Activated CD4-positive, alpha-beta T cell treated with anti-CD3 and anti-CD28 coated beads for 36 hours (primary cell): ENCODE results near the gene NFX1. TPM values are rescaled to one million over a fixed set of nuclear protein-coding genes. Genes with fewer than 3 reads are reported as not detected.

Experiments
- ATAC-seq: fragments of 200-7000 bp; cut with Tn5 transposase; one replicate; pipeline ENCODE4 v1.10.0; 2021; ENCODE audit warnings: mild to moderate bottlenecking, moderate library complexity
- CTCF ChIA-PET: fragments of 350-600 bp; sonication (Branson Sonifier 250); formaldehyde crosslinking; loops from one replicate; lab custom pipeline; 2021; ENCODE audit warnings: antibody characterized with exemption; lab: Charles Lee
- POLR2A ChIA-PET: fragments of 350-600 bp; sonication (Branson Sonifier 250); formaldehyde crosslinking; loops from one replicate; lab custom pipeline; 2021; ENCODE audit warnings: antibody characterized with exemption, inconsistent platforms; lab: Charles Lee
- DNase-seq: peaks from one replicate; pipeline ENCODE4 v3.0.0-alpha.2; 2020
- H3K27ac Mint-ChIP-seq: one replicate; pipeline ENCODE4 v1.8.0; 2021; ENCODE audit warnings: mixed read lengths
- H3K27me3 Mint-ChIP-seq: one replicate; pipeline ENCODE4 v1.8.0; 2021; ENCODE audit warnings: mixed read lengths
- H3K36me3 Mint-ChIP-seq: one replicate; pipeline ENCODE4 v1.8.0; 2021; ENCODE audit warnings: low read depth, mixed read lengths
- H3K4me1 Mint-ChIP-seq: one replicate; pipeline ENCODE4 v1.8.0; 2021; ENCODE audit warnings: mixed read lengths
- H3K4me3 Mint-ChIP-seq: one replicate; pipeline ENCODE4 v1.8.0; 2021; ENCODE audit warnings: mild to moderate bottlenecking, moderate library complexity, mixed read lengths
- H3K9me3 Mint-ChIP-seq: one replicate; pipeline ENCODE4 v1.8.0; 2021; ENCODE audit warnings: low read depth, mixed read lengths
- intact Hi-C, 2 experiments: fragments of 100-400 bp; cut with DNase I in 1 of 2; cut with micrococcal nuclease in 1 of 2; formaldehyde crosslinking; loops; one replicate each; pipeline versions ENCODE4 v1.14.2 to v1.15.1; 2022 to 2024; cut with DNase I, micrococcal nuclease
- total RNA-seq, 2 experiments: library from RNA; stranded (reverse); gene quantifications; one replicate each; pipeline ENCODE4 v1.2.3, GENCODE V29; 2021

NFX1 gene
- 10 to 100 TPM; 31.2 to 33.7 TPM for total RNA-seq

DNA sequence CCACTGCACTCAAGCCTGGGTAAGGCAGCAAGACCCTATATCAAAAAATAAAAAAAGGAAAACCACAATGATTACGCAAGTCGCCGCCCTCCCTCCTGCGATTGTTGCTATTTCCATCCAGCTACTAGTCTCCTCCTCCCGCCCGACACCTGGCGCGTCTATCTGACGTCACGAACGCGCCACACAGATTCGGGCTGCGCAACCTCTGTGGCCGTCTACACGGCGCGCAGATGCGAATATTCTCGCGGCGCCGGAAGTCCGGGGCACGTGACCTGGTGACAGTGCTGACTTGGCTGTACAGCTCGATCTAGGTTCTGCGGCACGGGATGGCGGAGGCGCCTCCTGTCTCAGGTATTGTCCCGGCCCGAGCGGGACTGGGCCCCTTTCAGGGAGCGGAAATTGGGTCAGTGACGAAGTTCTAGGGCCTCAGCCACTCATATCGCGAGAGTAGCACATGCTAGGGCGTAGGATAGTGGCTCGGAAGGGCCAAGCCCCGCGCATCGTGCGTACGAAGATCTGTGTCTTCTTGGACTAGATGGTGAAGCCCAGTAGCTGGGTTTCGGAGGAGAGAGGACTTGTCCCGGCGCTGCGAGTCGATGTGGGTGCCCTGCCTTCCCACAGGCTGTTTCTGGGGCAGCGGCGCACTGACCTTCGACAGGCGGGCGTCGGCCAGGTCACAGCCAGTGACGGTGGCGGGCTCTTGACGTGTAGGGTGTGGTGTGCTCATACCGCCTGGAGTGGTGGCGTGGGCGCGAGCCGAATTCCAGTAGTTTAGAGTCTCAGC is at the start of gene NFX1:
NFX1 (plus strand) TSS at position 270 of the 784 bp plus-strand sequence; CDS start at position 327, 57 bp downstream.
- H3K4me1 Mint-ChIP-seq = peaks cover 64% of the 10 kb centered on the region
- peak within 1 kb of the TSS; percentile 99 for H3K27ac Mint-ChIP-seq
- peak within 1 kb of the TSS; percentile 90 for H3K4me3 Mint-ChIP-seq
- intact Hi-C loops = loop anchor here (1.0 to 10.0 kb wide), 18 partner anchors 16 to 1784 kb away; partner anchors contain the start of genes B4GALT1 (in 2 of the 2), BAG1 (in 2 of the 2), SMU1 (in 2 of the 2) and ACO1 (in 1 of the 2)
- CTCF ChIA-PET = interaction anchor here (0.6 to 1.5 kb wide), 8 partner anchors 14 to 472 kb away, joined by 3 to 6 read pairs (median 3); no protein-coding TSS in a partner anchor
- H3K36me3 Mint-ChIP-seq = peaks cover 31% of the 10 kb centered on the region
- H3K27me3 Mint-ChIP-seq = no peaks in the 10 kb centered on the region
- DNase-seq = peak; percentile 99
- H3K9me3 Mint-ChIP-seq = no peaks in the 10 kb centered on the region
- POLR2A ChIA-PET = interaction anchor here (0.6 to 1.4 kb wide), 12 partner anchors 8 to 265 kb away, joined by 3 to 10 read pairs (median 4); partner anchors contain the start of genes DNAJA1 and SMU1
- ATAC-seq = peak; percentile 89

DNA sequence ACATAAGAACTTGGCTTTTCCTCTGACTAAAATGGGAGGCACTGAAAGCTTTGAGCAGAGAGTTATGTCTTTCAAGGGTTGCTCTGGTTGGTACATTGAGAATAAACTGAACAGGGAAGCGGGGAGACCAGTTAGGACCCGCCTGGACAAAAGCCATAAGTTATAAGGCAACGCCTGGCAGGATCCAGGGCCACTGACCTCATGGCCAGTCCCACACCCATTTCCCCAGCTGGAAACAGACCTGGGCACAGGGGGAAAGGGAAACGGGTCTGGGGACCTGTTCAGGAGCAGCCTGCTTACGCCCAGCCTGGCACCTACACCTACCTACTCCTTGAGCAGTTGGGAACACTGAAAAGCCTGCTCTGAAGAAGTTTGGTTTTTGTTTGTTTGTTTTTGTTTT is 49.0 kb upstream of the NFX1 start:
- Mint-ChIP-seq H3K4me1 (peaks cover 5% of the 10 kb centered on the region), H3K9me3 (no peaks in the 10 kb centered on the region), H3K36me3 (no peaks in the 10 kb centered on the region), H3K4me3 (no peak overlapping the region), H3K27ac (no peak overlapping the region), H3K27me3 (peaks cover 3% of the 10 kb centered on the region)
- no peak for ATAC-seq
- DNase-seq = no peak
- POLR2A ChIA-PET = no interaction called here
- CTCF ChIA-PET = interaction anchor here (1.1 to 1.7 kb wide), 3 partner anchors 15 to 862 kb away, joined by 4 to 7 read pairs (median 4); no protein-coding TSS in a partner anchor
- intact Hi-C loops = loop anchor here in 1 of 2 experiments (5.0 kb wide), 1 partner anchor 34 kb away; no protein-coding TSS in a partner anchor

DNA sequence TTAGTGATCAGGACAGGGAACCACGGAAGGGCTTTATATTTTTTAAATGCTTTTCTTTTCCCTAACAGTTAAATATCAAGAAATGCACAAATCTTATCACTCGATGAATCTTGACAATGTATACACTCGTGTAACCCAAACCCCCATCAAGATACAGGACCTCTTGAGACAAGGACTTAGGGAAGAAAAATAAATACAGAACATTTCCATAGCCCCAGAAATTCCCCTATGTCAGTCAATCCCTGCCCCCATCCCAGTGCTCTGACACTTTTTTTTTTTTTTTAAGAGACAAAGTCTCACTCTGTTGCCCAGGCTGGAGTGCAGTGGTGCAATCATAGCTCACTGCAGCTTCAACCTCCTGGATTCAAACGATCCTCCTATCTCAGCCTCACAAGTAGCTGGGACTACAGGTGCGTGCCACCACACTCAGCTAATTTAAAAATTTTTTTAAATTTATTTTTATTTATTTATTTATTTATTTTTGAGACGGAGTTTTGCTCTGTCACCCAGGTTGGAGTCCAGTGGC is 47.6 kb upstream of the NFX1 start:
- intact Hi-C loops = loop anchor here in 1 of 2 experiments (5.0 kb wide), 1 partner anchor 35 kb away; no protein-coding TSS in a partner anchor
- H3K4me1 Mint-ChIP-seq = peaks cover 5% of the 10 kb centered on the region
- DNase-seq (no peak), ATAC-seq (no peak)
- peaks cover 3% of the 10 kb centered on the region for H3K27me3 Mint-ChIP-seq
- CTCF ChIA-PET = interaction anchor here (1.0 to 1.7 kb wide), 4 partner anchors 13 to 132 kb away, joined by 3 to 7 read pairs (median 5); no protein-coding TSS in a partner anchor
- POLR2A ChIA-PET = no interaction called here
- no peak overlapping the region for H3K4me3 Mint-ChIP-seq
- H3K27ac Mint-ChIP-seq = no peak overlapping the region
- H3K36me3 Mint-ChIP-seq = peaks cover 5% of the 10 kb centered on the region
- H3K9me3 Mint-ChIP-seq = no peaks in the 10 kb centered on the region

DNA sequence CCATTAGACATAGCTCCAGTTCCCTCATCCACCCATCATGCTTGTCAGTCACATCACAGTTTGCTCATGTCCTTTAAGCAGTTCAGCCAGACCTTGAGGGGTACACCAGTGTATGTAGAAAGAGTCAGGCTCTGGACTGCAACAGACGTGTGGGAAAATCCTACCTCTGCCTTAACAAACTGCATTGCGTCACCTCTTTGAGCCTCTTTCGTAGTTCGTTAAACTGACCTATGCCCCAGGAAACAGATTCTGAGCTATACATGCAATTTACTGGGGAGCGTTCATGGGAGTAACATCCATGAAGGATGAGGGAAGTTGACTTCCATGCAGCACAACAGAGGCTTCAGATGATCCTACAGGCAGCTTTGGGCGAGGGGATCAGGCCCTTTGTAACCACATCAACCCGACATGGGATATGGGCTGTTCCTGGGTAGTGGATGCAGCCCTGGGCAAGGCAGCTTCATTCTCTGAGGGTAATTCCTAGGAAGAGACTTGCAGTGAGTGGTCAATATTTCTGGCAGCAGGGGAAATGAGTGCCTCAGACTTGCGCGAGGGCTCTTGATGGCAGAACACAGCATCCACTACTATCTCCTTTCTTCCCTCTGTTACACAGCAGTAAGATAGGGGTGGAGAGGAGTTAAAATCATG is 46.1 kb upstream of the NFX1 start:
- Mint-ChIP-seq H3K27ac (no peak overlapping the region), H3K27me3 (peaks cover 3% of the 10 kb centered on the region), H3K9me3 (no peaks in the 10 kb centered on the region), H3K4me1 (peaks cover 5% of the 10 kb centered on the region), H3K36me3 (peaks cover 11% of the 10 kb centered on the region), H3K4me3 (no peak overlapping the region)
- ATAC-seq (no peak), DNase-seq (no peak)
- ChIA-PET POLR2A (interaction anchor here (0.6 to 0.7 kb wide), 2 partner anchors 14 to 664 kb away, joined by 3 read pairs; no protein-coding TSS in a partner anchor), CTCF (interaction anchor here (0.6 to 1.7 kb wide), 4 partner anchors 11 to 180 kb away, joined by 3 to 4 read pairs (median 4); no protein-coding TSS in a partner anchor)
- intact Hi-C loops = loop anchor here in 1 of 2 experiments (5.0 kb wide), 1 partner anchor 37 kb away; no protein-coding TSS in a partner anchor

DNA sequence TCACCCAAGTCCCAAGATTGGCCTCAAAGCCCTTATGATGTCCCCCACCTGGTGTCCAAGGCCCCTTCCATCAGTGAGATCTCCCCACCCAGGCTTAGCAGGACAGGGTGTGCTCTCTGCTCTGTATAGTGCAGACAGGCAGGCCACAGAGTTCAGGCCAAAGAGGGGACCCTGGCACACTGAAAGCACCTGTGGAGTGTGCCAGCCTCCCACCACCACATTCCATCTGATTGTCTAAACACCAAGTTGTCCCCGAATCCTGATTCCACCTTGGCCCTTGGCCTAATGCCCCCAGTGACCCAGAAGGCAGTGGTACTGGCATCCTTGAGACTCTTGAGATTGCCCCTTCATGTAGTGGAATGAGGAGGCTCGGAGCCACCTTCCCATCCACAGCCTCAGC is 45.0 kb upstream of the NFX1 start:
- DNase-seq (no peak), ATAC-seq (no peak)
- Mint-ChIP-seq H3K27ac (no peak overlapping the region), H3K4me3 (no peak overlapping the region), H3K4me1 (no peaks in the 10 kb centered on the region), H3K27me3 (peaks cover 3% of the 10 kb centered on the region), H3K9me3 (no peaks in the 10 kb centered on the region), H3K36me3 (peaks cover 11% of the 10 kb centered on the region)
- POLR2A ChIA-PET = no interaction called here
- intact Hi-C loops = loop anchor here in 1 of 2 experiments (5.0 kb wide), 1 partner anchor 58 kb away; no protein-coding TSS in a partner anchor
- CTCF ChIA-PET = interaction anchor here (0.7 kb wide), 1 partner anchor 172 kb away, joined by 3 read pairs; no protein-coding TSS in a partner anchor

DNA sequence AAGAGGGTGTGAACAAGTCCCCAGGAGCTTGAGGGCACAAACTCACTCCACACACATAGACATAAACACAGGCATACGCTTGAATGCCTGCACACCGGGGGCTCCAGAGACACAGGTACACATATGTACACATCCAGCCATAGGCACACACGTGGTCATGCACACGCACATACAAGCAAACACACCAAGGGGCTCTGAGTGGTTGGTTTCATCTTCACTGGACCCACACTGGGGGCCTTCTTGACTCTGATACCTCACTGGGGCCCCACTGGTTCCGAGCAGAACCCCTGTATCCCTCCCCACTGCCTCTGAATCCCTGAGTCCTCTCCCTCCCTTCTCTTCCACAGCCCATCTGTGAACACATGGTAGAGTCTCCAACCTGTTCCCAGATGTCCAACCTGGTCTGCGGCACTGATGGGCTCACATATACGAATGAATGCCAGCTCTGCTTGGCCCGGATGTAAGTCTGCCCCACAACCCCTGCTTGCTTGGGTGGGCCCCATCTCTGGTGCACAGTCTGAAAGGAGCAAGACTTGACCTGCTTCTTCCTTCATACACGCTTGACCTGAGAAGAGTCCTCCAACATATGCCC is 44.0 kb upstream of the NFX1 start:
- CTCF ChIA-PET = no interaction called here
- peaks cover 13% of the 10 kb centered on the region for H3K36me3 Mint-ChIP-seq
- H3K4me3 Mint-ChIP-seq = no peak overlapping the region
- H3K9me3 Mint-ChIP-seq = no peaks in the 10 kb centered on the region
- H3K27ac Mint-ChIP-seq = no peak overlapping the region
- intact Hi-C loops = loop anchor here in 1 of 2 experiments (5.0 kb wide), 1 partner anchor 59 kb away; no protein-coding TSS in a partner anchor
- peaks cover 3% of the 10 kb centered on the region for H3K27me3 Mint-ChIP-seq
- POLR2A ChIA-PET = interaction anchor here (0.6 kb wide), 1 partner anchor 61 kb away, joined by 3 read pairs; no protein-coding TSS in a partner anchor
- H3K4me1 Mint-ChIP-seq = no peaks in the 10 kb centered on the region
- DNase-seq (no peak), ATAC-seq (no peak)

DNA sequence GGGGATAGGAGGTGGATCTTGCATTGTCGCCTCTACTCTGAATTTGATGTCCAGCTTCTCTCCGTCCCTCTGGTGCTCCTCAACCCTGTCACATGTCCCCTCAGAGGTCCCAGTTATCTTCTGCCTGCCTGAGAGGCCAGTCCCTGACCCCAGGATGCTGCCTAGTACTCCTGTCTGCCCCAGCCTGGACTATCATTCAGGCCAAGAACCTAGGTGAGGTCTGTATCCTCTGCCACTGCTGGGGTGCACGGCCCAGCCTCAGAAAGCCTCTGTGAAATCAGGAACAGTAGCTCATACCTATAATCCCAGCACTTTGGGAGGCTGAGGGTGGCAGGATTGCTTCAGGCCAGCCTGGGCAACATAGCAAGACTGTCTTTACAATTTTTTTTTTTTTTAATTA is 41.7 kb upstream of the NFX1 start:
- peaks cover 23% of the 10 kb centered on the region for H3K36me3 Mint-ChIP-seq
- no peaks in the 10 kb centered on the region for H3K9me3 Mint-ChIP-seq
- no peaks in the 10 kb centered on the region for H3K27me3 Mint-ChIP-seq
- no peak for DNase-seq
- H3K27ac Mint-ChIP-seq = no peak overlapping the region
- intact Hi-C loops = loop anchor here in 1 of 2 experiments (5.0 kb wide), 1 partner anchor 61 kb away; no protein-coding TSS in a partner anchor
- ChIA-PET POLR2A (no interaction called here), CTCF (interaction anchor here (0.6 kb wide), 1 partner anchor 81 kb away, joined by 3 read pairs; the partner anchor contains the start of gene B4GALT1)
- no peak for ATAC-seq
- no peak overlapping the region for H3K4me3 Mint-ChIP-seq
- H3K4me1 Mint-ChIP-seq = no peaks in the 10 kb centered on the region

DNA sequence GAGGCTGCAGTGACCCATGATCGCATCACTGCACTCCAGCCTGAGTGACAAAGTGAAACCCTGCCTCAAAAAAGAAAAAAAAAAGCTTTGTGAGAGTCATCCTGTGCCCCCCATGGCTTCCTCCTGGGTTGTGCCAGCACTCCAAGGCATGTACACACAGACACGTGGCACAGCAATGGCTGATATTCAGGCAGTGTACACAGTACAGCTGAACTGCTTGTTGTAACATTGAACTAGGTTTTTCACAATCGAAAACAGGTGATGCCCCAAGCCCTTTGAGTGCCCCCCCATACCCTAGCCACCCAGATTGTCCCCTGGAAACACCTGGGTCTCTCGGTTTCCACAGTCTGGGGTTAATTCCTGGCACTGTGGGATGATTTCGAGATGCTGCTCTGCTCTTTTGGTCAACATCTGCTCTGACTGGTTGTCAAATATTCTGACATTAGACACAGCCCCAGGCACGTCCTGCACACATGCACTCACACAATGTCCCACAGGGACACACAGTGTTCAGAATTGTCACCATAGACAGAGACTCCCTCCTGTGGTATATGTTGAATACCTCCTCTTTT is 41.1 kb upstream of the NFX1 start:
- Mint-ChIP-seq H3K36me3 (peaks cover 23% of the 10 kb centered on the region), H3K4me3 (no peak overlapping the region), H3K27ac (no peak overlapping the region), H3K27me3 (no peaks in the 10 kb centered on the region), H3K4me1 (no peaks in the 10 kb centered on the region), H3K9me3 (no peaks in the 10 kb centered on the region)
- ChIA-PET CTCF (interaction anchor here (0.6 kb wide), 1 partner anchor 15 kb away, joined by 5 read pairs; no protein-coding TSS in a partner anchor), POLR2A (no interaction called here)
- DNase-seq = no peak
- intact Hi-C loops = loop anchor here in 1 of 2 experiments (5.0 kb wide), 1 partner anchor 62 kb away; no protein-coding TSS in a partner anchor
- ATAC-seq = peak; percentile 36

DNA sequence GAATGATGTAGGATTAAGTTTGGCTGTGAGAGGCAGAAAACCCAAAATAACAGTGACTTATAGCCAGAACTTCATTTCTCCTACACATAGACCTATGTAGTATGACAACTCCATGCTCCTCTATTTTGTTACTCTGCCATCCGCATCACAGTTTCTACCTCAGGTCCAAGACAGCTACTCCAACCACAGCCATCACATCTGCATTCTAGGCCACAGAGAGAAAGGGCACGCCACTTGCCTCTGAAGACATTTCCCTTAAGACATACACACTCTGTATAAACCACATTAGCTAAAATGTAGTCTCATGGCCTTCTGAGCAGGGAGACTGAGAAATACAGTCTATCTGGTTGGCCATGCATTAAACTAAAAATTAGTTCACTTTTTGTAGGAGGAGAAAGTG is 40.3 kb upstream of the NFX1 start:
- no peak overlapping the region for H3K4me3 Mint-ChIP-seq
- ChIA-PET POLR2A (interaction anchor here (0.6 kb wide), 1 partner anchor 10 kb away, joined by 3 read pairs; the partner anchor contains the start of gene SPINK4), CTCF (interaction anchor here (0.6 kb wide), 1 partner anchor 16 kb away, joined by 5 read pairs; no protein-coding TSS in a partner anchor)
- DNase-seq (no peak), ATAC-seq (peak; percentile 21)
- intact Hi-C loops = loop anchor here in 1 of 2 experiments (5.0 kb wide), 1 partner anchor 63 kb away; no protein-coding TSS in a partner anchor
- H3K9me3 Mint-ChIP-seq = no peaks in the 10 kb centered on the region
- no peaks in the 10 kb centered on the region for H3K4me1 Mint-ChIP-seq
- H3K36me3 Mint-ChIP-seq = peaks cover 23% of the 10 kb centered on the region
- no peaks in the 10 kb centered on the region for H3K27me3 Mint-ChIP-seq
- no peak overlapping the region for H3K27ac Mint-ChIP-seq

DNA sequence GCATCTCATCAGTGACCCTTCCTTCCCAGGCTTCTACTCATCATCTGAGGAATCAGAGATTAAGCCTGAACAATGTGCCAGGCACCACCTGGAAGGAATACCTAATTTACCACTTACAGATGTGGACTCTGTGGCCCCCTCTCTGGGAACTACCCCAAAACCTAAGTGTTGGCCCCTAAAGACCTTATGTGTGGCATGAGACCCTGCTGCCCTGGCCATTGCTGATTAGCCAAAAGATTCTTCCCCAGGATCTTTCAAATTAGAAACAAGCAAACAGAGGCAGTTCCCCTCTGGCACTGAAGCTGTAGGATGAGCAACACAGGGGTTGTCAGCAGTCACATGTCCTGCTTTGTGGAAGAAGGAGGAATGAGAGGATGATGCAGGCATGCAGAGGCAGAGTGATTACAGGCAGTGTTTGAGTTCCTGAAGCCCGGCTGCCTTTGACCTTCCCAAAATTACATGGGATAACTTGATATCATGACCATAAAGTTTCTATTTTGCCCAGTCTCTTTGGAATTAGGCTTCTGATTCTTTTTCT is 39.8 kb upstream of the NFX1 start:
- intact Hi-C loops = no loop called here
- DNase-seq (no peak), ATAC-seq (no peak)
- CTCF ChIA-PET = no interaction called here
- Mint-ChIP-seq H3K4me3 (no peak overlapping the region), H3K36me3 (peaks cover 23% of the 10 kb centered on the region), H3K4me1 (no peaks in the 10 kb centered on the region), H3K27me3 (no peaks in the 10 kb centered on the region), H3K27ac (no peak overlapping the region), H3K9me3 (no peaks in the 10 kb centered on the region)
- POLR2A ChIA-PET = interaction anchor here (0.6 kb wide), 1 partner anchor 11 kb away, joined by 3 read pairs; the partner anchor contains the start of gene SPINK4
